GM18951 (cell line): Measurements from ENCODE around the gene CCDC182.

Experiments used
- POLR2A ChIP-seq: IDR thresholded peaks from 4 replicates; pipeline ENCODE4 v1.6.1; 2011; ENCODE audit warnings: mild to moderate bottlenecking; ENCODE audit not compliant: insufficient read length, insufficient read depth; ENCODE audit errors: extremely low read depth
- in situ Hi-C: fragments of 300-500 bp; cut with MboI; formaldehyde crosslinking; loops from one replicate; pipeline ENCODE4 v1.12.0; 2022; ENCODE audit warnings: low sequenced_read_pairs, mixed read lengths, inconsistent platforms; ENCODE audit not compliant: unreplicated experiment

The CCDC182 gene

GRCh38 chr17:57718878-57719277 is 26.2 kb downstream of the CCDC182 start:
- TF ChIP-seq POLR2A = no peak
- in situ Hi-C loops = no loop called here

GRCh38 chr17:57715981-57716380 is 29.1 kb downstream of the CCDC182 start:
- TF ChIP-seq POLR2A = no peak
- in situ Hi-C loops = no loop called here

GRCh38 chr17:57714665-57715180 is 30.4 kb downstream of the CCDC182 start:
- TF ChIP-seq POLR2A = no peak
- in situ Hi-C loops = no loop called here

GRCh38 chr17:57713140-57713539 is 32.0 kb downstream of the CCDC182 start:
- in situ Hi-C loops = no loop called here
- no peak for TF ChIP-seq POLR2A

- in situ Hi-C loops = no loop called here
- no peak for TF ChIP-seq POLR2A
These were observed 36.7 kb downstream of the CCDC182 start for GRCh38 chr17:57708410-57708809.

GRCh38 chr17:57707892-57708291 is 37.2 kb downstream of the CCDC182 start:
- no peak for TF ChIP-seq POLR2A
- in situ Hi-C loops = no loop called here

- in situ Hi-C loops = no loop called here
- no peak for TF ChIP-seq POLR2A
These were observed 38.3 kb downstream of the CCDC182 start for GRCh38 chr17:57706761-57707160.

- TF ChIP-seq POLR2A = no peak
- in situ Hi-C loops = no loop called here
These were observed 39.0 kb downstream of the CCDC182 start for GRCh38 chr17:57705921-57706695.

GRCh38 chr17:57704448-57704847 is 40.7 kb downstream of the CCDC182 start:
- in situ Hi-C loops = no loop called here
- TF ChIP-seq POLR2A = no peak

GRCh38 chr17:57703273-57703672 is 41.8 kb downstream of the CCDC182 start:
- no peak for TF ChIP-seq POLR2A
- in situ Hi-C loops = no loop called here

- in situ Hi-C loops = no loop called here
- TF ChIP-seq POLR2A = no peak
These were observed 44.0 kb downstream of the CCDC182 start for GRCh38 chr17:57701124-57701523.

GRCh38 chr17:57699751-57700219 is 45.3 kb downstream of the CCDC182 start:
- no peak for TF ChIP-seq POLR2A
- in situ Hi-C loops = no loop called here

- in situ Hi-C loops = no loop called here
- TF ChIP-seq POLR2A = no peak
These were observed 47.0 kb downstream of the CCDC182 start for GRCh38 chr17:57697891-57698711.

GRCh38 chr17:57697197-57697596 is 47.9 kb downstream of the CCDC182 start:
- no peak for TF ChIP-seq POLR2A
- in situ Hi-C loops = no loop called here

- no peak for TF ChIP-seq POLR2A
- in situ Hi-C loops = no loop called here
These were observed 49.0 kb downstream of the CCDC182 start for GRCh38 chr17:57696050-57696449.
